H1 (cell line): ENCODE data around the gene CGA. TPM values are rescaled to one million over a fixed set of nuclear protein-coding genes. Genes with fewer than 3 reads are reported as not detected.

Experiments used
- CTCF ChIA-PET: fragments of 300-600 bp; sonication (Branson Sonifier 250); formaldehyde crosslinking; loops from one replicate; lab custom pipeline; 2021; ENCODE audit not compliant: partially characterized antibody; lab: Charles Lee
- POLR2A ChIA-PET: fragments of 300-600 bp; sonication (Branson Sonifier 250); formaldehyde crosslinking; loops from one replicate; lab custom pipeline; 2021; ENCODE audit warnings: inconsistent platforms; ENCODE audit not compliant: partially characterized antibody; lab: Charles Lee
- DNase-seq, 2 experiments: peaks; one replicate each; pipeline versions ENCODE4 v3.0.0 to v3.0.0-alpha.2; 2010 to 2022; ENCODE audit warnings: low spot score in 2 of 2, low read depth in 1 of 2, mixed read lengths in 1 of 2
- FAIRE-seq: peaks from 2 replicates; lab custom pipeline; 2011; peaks lifted over from hg19 to GRCh38; lab: Jason Lieb, UNC
- H2AFZ ChIP-seq: 2 replicates; pipeline ENCODE4 v1.8.1; 2012; ENCODE audit warnings: low read length, inconsistent platforms
- H2AK5ac ChIP-seq: 2 replicates; pipeline ENCODE4 v1.6.1; 2013; ENCODE audit warnings: low read depth, low read length
- H2BK120ac ChIP-seq: replicated peaks from 2 replicates; pipeline ENCODE3; 2013; ENCODE audit warnings: low read depth, low read length, inconsistent platforms
- H2BK12ac ChIP-seq: 2 replicates; pipeline ENCODE4 v1.6.1; 2013; ENCODE audit warnings: low read depth, low read length
- H2BK15ac ChIP-seq: 2 replicates; pipeline ENCODE4 v1.6.1; 2013; ENCODE audit warnings: low read length
- H2BK20ac ChIP-seq: 2 replicates; pipeline ENCODE4 v1.6.1; 2013; ENCODE audit warnings: low read length
- H2BK5ac ChIP-seq: 2 replicates; pipeline ENCODE4 v1.6.1; 2013; ENCODE audit warnings: low read depth, low read length
- H3K14ac ChIP-seq: 2 replicates; pipeline ENCODE4 v1.6.1; 2013; ENCODE audit warnings: inconsistent platforms; ENCODE audit not compliant: insufficient read length
- H3K18ac ChIP-seq: 2 replicates; pipeline ENCODE4 v1.6.1; 2013; ENCODE audit warnings: low read length; ENCODE audit errors: extremely low read depth
- H3K23ac ChIP-seq: 2 replicates; pipeline ENCODE4 v1.6.1; 2013; ENCODE audit warnings: inconsistent platforms; ENCODE audit not compliant: insufficient read length
- H3K23me2 ChIP-seq: 2 replicates; pipeline ENCODE4 v1.6.1; 2013; ENCODE audit warnings: low read depth, low read length
- H3K27ac ChIP-seq: 2 replicates; pipeline ENCODE4 v1.6.1; 2011; ENCODE audit warnings: low read depth, low read length, inconsistent platforms
- H3K27me3 ChIP-seq, 4 experiments: replicated peaks in 1 of 4; 1 replicate in 1 of 4; 2 replicates in 3 of 4; pipeline versions ENCODE4 v1.6.1 to v1.8.1; 2011 to 2013; ENCODE audit warnings: low read length in 3 of 4, mild to moderate bottlenecking in 3 of 4, inconsistent platforms in 2 of 4, mixed read lengths in 2 of 4, moderate library complexity in 1 of 4; ENCODE audit not compliant: control insufficient read depth in 3 of 4, insufficient read depth in 3 of 4; ENCODE audit errors: extremely low read depth in 1 of 4
- H3K36me3 ChIP-seq, 4 experiments: 2 replicates each; pipeline versions ENCODE4 v1.6.1 to v1.8.1; 2011 to 2013; ENCODE audit warnings: mild to moderate bottlenecking in 4 of 4, low read length in 3 of 4, moderate library complexity in 2 of 4, control low read depth in 1 of 4, inconsistent platforms in 1 of 4; ENCODE audit not compliant: insufficient read depth in 4 of 4, control insufficient read depth in 2 of 4
- H3K4ac ChIP-seq: replicated peaks from 2 replicates; pipeline ENCODE3; 2013; ENCODE audit warnings: low read length, low read depth, mixed read lengths, inconsistent platforms; ENCODE audit not compliant: insufficient read length
- H3K4me1 ChIP-seq, 4 experiments: replicated peaks in 1 of 4; 1 replicate in 1 of 4; 2 replicates in 3 of 4; pipeline versions ENCODE4 v1.6.1 to v1.8.1; 2011 to 2013; ENCODE audit warnings: low read length in 3 of 4, inconsistent platforms in 2 of 4, mixed read lengths in 1 of 4; ENCODE audit not compliant: insufficient read depth in 4 of 4, control insufficient read depth in 3 of 4
- H3K4me2 ChIP-seq, 2 experiments: 2 replicates each; pipeline versions ENCODE4 v1.6.1 to v1.8.1; 2011 to 2013; ENCODE audit warnings: low read depth in 2 of 2, low read length in 2 of 2, control low read depth in 1 of 2, inconsistent platforms in 1 of 2, mild to moderate bottlenecking in 1 of 2; ENCODE audit not compliant: insufficient read depth in 1 of 2
- H3K4me3 ChIP-seq, 4 experiments: fragments of 200-600, 300-600 bp in 1 of 4; sonication (generic), shearing (Covaris generic), sonication (Bioruptor Twin) in 1 of 4; 2 replicates each; pipeline versions ENCODE4 v1.5.1 to v1.8.1; 2011 to 2016; ENCODE audit warnings: low read length in 4 of 4, low read depth in 3 of 4, control low read depth in 2 of 4, inconsistent platforms in 2 of 4, mild to moderate bottlenecking in 2 of 4, mixed read lengths in 1 of 4, moderate library complexity in 1 of 4; ENCODE audit not compliant: insufficient read depth in 2 of 4; ENCODE audit errors: extremely low read depth in 1 of 4
- H3K56ac ChIP-seq: replicated peaks from 2 replicates; pipeline ENCODE3; 2013; ENCODE audit warnings: low read depth, mild to moderate bottlenecking, mixed read lengths, low read length, inconsistent platforms; ENCODE audit not compliant: insufficient read length
- H3K79me1 ChIP-seq: 2 replicates; pipeline ENCODE4 v1.6.1; 2013; ENCODE audit warnings: low read depth, low read length, control low read depth
- H3K79me2 ChIP-seq, 2 experiments: 2 replicates each; pipeline versions ENCODE4 v1.6.1 to v1.8.1; 2012 to 2013; ENCODE audit warnings: low read length in 2 of 2, mild to moderate bottlenecking in 2 of 2, inconsistent platforms in 1 of 2; ENCODE audit not compliant: insufficient read depth in 2 of 2, control insufficient read depth in 1 of 2
- H3K9ac ChIP-seq, 4 experiments: replicated peaks in 1 of 4; 1 replicate in 1 of 4; 2 replicates in 3 of 4; pipeline versions ENCODE4 v1.6.1 to v1.8.1; 2011 to 2013; ENCODE audit warnings: low read depth in 3 of 4, low read length in 3 of 4, control low read depth in 2 of 4, mild to moderate bottlenecking in 2 of 4, moderate library complexity in 2 of 4, inconsistent platforms in 1 of 4; ENCODE audit errors: extremely low read depth in 1 of 4
- H3K9me3 ChIP-seq, 2 experiments: 2 replicates each; pipeline versions ENCODE4 v1.6.1 to v1.8.1; 2012 to 2013; ENCODE audit warnings: mild to moderate bottlenecking in 2 of 2, moderate library complexity in 2 of 2, control low read depth in 1 of 2, inconsistent platforms in 1 of 2, low read depth in 1 of 2, low read length in 1 of 2, mixed read lengths in 1 of 2; ENCODE audit not compliant: insufficient read depth in 2 of 2
- H4K20me1 ChIP-seq, 2 experiments: replicated peaks in 1 of 2; 2 replicates each; pipeline versions ENCODE3 to v1.8.1; 2011 to 2013; ENCODE audit warnings: inconsistent platforms in 2 of 2, low read length in 2 of 2, mild to moderate bottlenecking in 1 of 2; ENCODE audit not compliant: insufficient read depth in 2 of 2, control insufficient read depth in 1 of 2
- H4K5ac ChIP-seq: 2 replicates; pipeline ENCODE4 v1.6.1; 2013; ENCODE audit warnings: low read length, low read depth, mixed read lengths, inconsistent platforms; ENCODE audit not compliant: insufficient read length
- H4K8ac ChIP-seq: 2 replicates; pipeline ENCODE4 v1.8.0; 2013; ENCODE audit warnings: mild to moderate bottlenecking, moderate library complexity, low read length, inconsistent platforms; ENCODE audit not compliant: insufficient read depth; ENCODE audit errors: extremely low read depth
- H4K91ac ChIP-seq: replicated peaks from 2 replicates; pipeline ENCODE3; 2013; ENCODE audit warnings: low read length, mixed read lengths, inconsistent platforms; ENCODE audit not compliant: insufficient read length
- ATF3 ChIP-seq: IDR thresholded peaks from 2 replicates; pipeline ENCODE4 v1.6.1; 2011; ENCODE audit warnings: low read depth, mild to moderate bottlenecking, low read length; ENCODE audit not compliant: insufficient read depth
- BACH1 ChIP-seq: IDR thresholded peaks from 2 replicates; pipeline ENCODE4 v1.6.1; 2012; ENCODE audit warnings: low read length, improper control_type of control experiment
- CEBPB ChIP-seq: IDR thresholded peaks from 2 replicates; pipeline ENCODE4 v1.6.1; 2012; ENCODE audit warnings: low read depth, low read length
- CREB1 ChIP-seq: IDR thresholded peaks from 2 replicates; pipeline ENCODE4 v1.6.1; 2012; ENCODE audit warnings: inconsistent platforms
- EZH2 ChIP-seq: fragments of 200-600 bp; sonication (generic); IDR thresholded peaks from 2 replicates; pipeline ENCODE4 v1.7.1; 2012; ENCODE audit warnings: low read depth, mild to moderate bottlenecking, moderate library complexity, low read length, inconsistent platforms; ENCODE audit not compliant: severe bottlenecking
- GTF2F1 ChIP-seq: IDR thresholded peaks from 2 replicates; pipeline ENCODE4 v1.6.1; 2012; ENCODE audit warnings: low read depth, low read length, improper control_type of control experiment, borderline replicate concordance
- KDM1A ChIP-seq: fragments of 200-600, 300-600 bp; sonication (generic); IDR thresholded peaks from 2 replicates; pipeline ENCODE4 v1.7.1; 2016; ENCODE audit warnings: mild to moderate bottlenecking, low read length, borderline replicate concordance
- KDM4A ChIP-seq: IDR thresholded peaks from one replicate; pipeline ENCODE4 v1.7.1; 2012; ENCODE audit warnings: low read depth, mild to moderate bottlenecking, moderate library complexity, low read length, inconsistent platforms; ENCODE audit not compliant: severe bottlenecking
- KDM5A ChIP-seq: fragments of 200-600 bp; IDR thresholded peaks from 2 replicates; pipeline ENCODE4 v1.7.1; 2012; ENCODE audit warnings: mild to moderate bottlenecking, low read length, inconsistent platforms, mixed read lengths
- POLR2A ChIP-seq, 2 experiments: IDR thresholded peaks; 1 replicate in 1 of 2; 2 replicates in 1 of 2; pipeline ENCODE4 v1.6.1; 2011; ENCODE audit warnings: low read depth in 2 of 2, low read length in 2 of 2, mild to moderate bottlenecking in 2 of 2; ENCODE audit errors: control extremely low read depth in 1 of 2
- POLR2AphosphoS5 ChIP-seq: IDR thresholded peaks from 2 replicates; pipeline ENCODE4 v1.6.1; 2011; ENCODE audit warnings: low read depth, low read length
- POU5F1 ChIP-seq: IDR thresholded peaks from 2 replicates; pipeline ENCODE4 v1.6.1; 2011; ENCODE audit warnings: low read depth, mild to moderate bottlenecking, low read length, moderate library complexity
- SP4 ChIP-seq: IDR thresholded peaks from 2 replicates; pipeline ENCODE4 v1.6.1; 2012; ENCODE audit warnings: low read length, inconsistent platforms
- SUZ12 ChIP-seq: fragments of 200-600 bp; sonication (generic); IDR thresholded peaks from 2 replicates; pipeline ENCODE4 v1.6.1; 2012; ENCODE audit warnings: mild to moderate bottlenecking, inconsistent platforms, low read length, moderate library complexity, mixed read lengths
- TAF1 ChIP-seq: IDR thresholded peaks from 2 replicates; pipeline ENCODE4 v1.6.1; 2011; ENCODE audit warnings: mild to moderate bottlenecking, low read depth, low read length
- WGBS, 2 experiments: shearing (Covaris generic) in 1 of 2; methylation state at CpG; one replicate each; pipeline versions ENCODE4 v1.1.6 to v1.1.7; 2013 to 2015; ENCODE audit warnings: low lambda C conversion rate in 2 of 2, mixed read lengths in 2 of 2, inconsistent platforms in 1 of 2, low coverage in 1 of 2, missing lambda C conversion rate in 1 of 2; ENCODE audit not compliant: insufficient replicate concordance in 2 of 2, insufficient coverage in 1 of 2, insufficient read length in 1 of 2; ENCODE audit errors: extremely low coverage in 1 of 2, missing lambda C conversion rate in 1 of 2; 5-methylcytosine and 5-hydroxymethylcytosine counted together
- polyA plus RNA-seq, 7 experiments: library from polyadenylated mRNA; depleted of rRNA in 3 of 7; stranded (reverse) in 5 of 7; unstranded in 2 of 7; fragments of >200 nt in 5 of 7; fragments of 200-250 nt in 2 of 7; gene quantifications; 1 replicate in 5 of 7; 2 replicates in 1 of 7; 4 replicates in 1 of 7; pipeline versions ENCODE4 v1.2.1 to v1.2.3, GENCODE V29; 2011 to 2013; ENCODE audit warnings: missing spikeins in 2 of 7, mixed read lengths in 2 of 7
- total RNA-seq: library from RNA; stranded (reverse); fragmentation: NEBNext Ultra II Directional; extraction: Animal tissue kit (Norgen Biotek cat#: 25700); gene quantifications from 2 replicates; pipeline ENCODE4 v1.2.1, GENCODE V29; 2021

The CGA gene
- total and polyA plus RNA-seq, 2 of the 8 experiments (the other 6 are each of a cell fraction or from before 2014, with no cell fraction given), result not detected

GRCh38 chr6:87088076-87088475 is 6.8 kb downstream of the CGA start:
- H2BK5ac ChIP-seq, result no peak overlapping the region
- H2AK5ac ChIP-seq, result no peak overlapping the region
- H3K4ac ChIP-seq, result no peak overlapping the region
- no peak overlapping the region for H4K8ac ChIP-seq
- no peaks in the 10 kb centered on the region for H4K20me1 ChIP-seq
- no peak overlapping the region for H3K23ac ChIP-seq
- H3K36me3 ChIP-seq, result no peaks in the 10 kb centered on the region
- H3K4me1 ChIP-seq, result no peaks in the 10 kb centered on the region
- no peaks in the 10 kb centered on the region for H3K9me3 ChIP-seq
- H2AFZ ChIP-seq, result no peak overlapping the region
- H2BK20ac ChIP-seq, result no peak overlapping the region
- H3K79me2 ChIP-seq, result no peaks in the 10 kb centered on the region
- no peak overlapping the region for H3K4me2 ChIP-seq
- no peaks in the 10 kb centered on the region for H3K79me1 ChIP-seq
- no peak for DNase-seq
- ChIA-PET POLR2A (no interaction called here), CTCF (interaction anchor here (0.7 to 1.4 kb wide), 2 partner anchors 9 to 196 kb away, joined by 3 to 10 read pairs; no protein-coding TSS in a partner anchor)
- no peak overlapping the region for H2BK120ac ChIP-seq
- WGBS, 2 experiments, result 95% methylated on average over 4 of the region's 4 CpGs; no CpG with 5 or more reads in 1 of the 2 experiments
- H3K4me3 ChIP-seq, result no peak overlapping the region
- no peaks in the 10 kb centered on the region for H3K27me3 ChIP-seq
- H3K23me2 ChIP-seq, result no peaks in the 10 kb centered on the region
- no peak overlapping the region for H2BK15ac ChIP-seq
- no peak overlapping the region for H4K5ac ChIP-seq
- H4K91ac ChIP-seq, result no peak overlapping the region
- H3K27ac ChIP-seq, result no peak overlapping the region
- H3K56ac ChIP-seq, result no peak overlapping the region
- FAIRE-seq, result no peak
- no peak overlapping the region for H3K18ac ChIP-seq
- no peak overlapping the region for H2BK12ac ChIP-seq
- H3K9ac ChIP-seq, result no peak overlapping the region
- no peak overlapping the region for H3K14ac ChIP-seq
- TF ChIP-seq SP4 (no peak), KDM1A (no peak), POLR2A (IDR thresholded peaks at IDR 0.05; ENCODE audit: control extremely low read depth in 1 of 2, low read depth in 2 of 2, low read length in 2 of 2) (no peak), POLR2AphosphoS5 (no peak), CREB1 (no peak), CEBPB (no peak), POU5F1 (no peak), SUZ12 (no peak), GTF2F1 (no peak), EZH2 (no peak), KDM4A (no peak), TAF1 (no peak), BACH1 (no peak), ATF3 (no peak), KDM5A (no peak)
